Measurements from ENCODE around the gene TRIM40. TPM values are rescaled to one million over a fixed set of nuclear protein-coding genes. Genes with fewer than 3 reads are reported as not detected.

The TRIM40 gene
- total RNA-seq, 1 donor from 2014 or later: not detected

- no peak overlapping the region for H2AFZ ChIP-seq (ENCODE audit: low read depth, low read length)
- Mint-ChIP-seq H3K27ac (ENCODE audit: unreplicated experiment) (no peak overlapping the region), H3K27me3 (ENCODE audit: low read depth, unreplicated experiment) (no peaks in the 10 kb centered on the region), H3K9me3 (ENCODE audit: unreplicated experiment) (peaks cover 10% of the 10 kb centered on the region), H3K36me3 (ENCODE audit: low read depth, unreplicated experiment) (peaks cover 44% of the 10 kb centered on the region), H3K4me1 (ENCODE audit: low read depth, unreplicated experiment) (no peaks in the 10 kb centered on the region), H3K4me3 (ENCODE audit: unreplicated experiment) (no peak overlapping the region)
- TF ChIP-seq EZH2 (IDR thresholded peaks at IDR 0.05; ENCODE audit: insufficient read depth, low read length): no peak
- no peak for TF ChIP-seq CTCF (IDR thresholded peaks at IDR 0.05; ENCODE audit: insufficient read depth, low read depth, low read length)
- no peaks in the 10 kb centered on the region for H3K79me2 ChIP-seq (ENCODE audit: insufficient read depth, low read length)
- no peak overlapping the region for H3K4me2 ChIP-seq (ENCODE audit: low read length)
- FAIRE-seq (no peak), DNase-seq (ENCODE audit: low read depth) (no peak)
- H3K36me3 ChIP-seq (ENCODE audit: insufficient read depth, low read length): peaks cover 27% of the 10 kb centered on the region
- no peaks in the 10 kb centered on the region for H3K4me1 ChIP-seq (ENCODE audit: insufficient read depth, low read length)
- no peak overlapping the region for H3K27ac ChIP-seq (ENCODE audit: low read depth, low read length)
- no peak overlapping the region for H3K4me3 ChIP-seq (ENCODE audit: insufficient read depth, low read depth, low read length)
- H3K27me3 ChIP-seq (ENCODE audit: insufficient read depth, low read length): peaks cover 2% of the 10 kb centered on the region
- H4K20me1 ChIP-seq (ENCODE audit: insufficient read depth, low read length): no peaks in the 10 kb centered on the region
- H3K9ac ChIP-seq (ENCODE audit: low read length): no peak overlapping the region
- H3K9me3 ChIP-seq (ENCODE audit: insufficient read depth, low read depth, low read length): no peaks in the 10 kb centered on the region
Observed at GRCh38 chr6:30184417-30185031, 48.6 kb downstream of the TRIM40 start.

GRCh38 chr6:30185846-30186484, 50.0 kb downstream of the TRIM40 start:
- Histone ChIP-seq H3K27me3 (ENCODE audit: insufficient read depth, low read length) (no peaks in the 10 kb centered on the region), H3K36me3 (ENCODE audit: insufficient read depth, low read length) (peaks cover 36% of the 10 kb centered on the region), H3K4me2 (ENCODE audit: low read length) (no peak overlapping the region), H4K20me1 (ENCODE audit: insufficient read depth, low read length) (peaks cover 3% of the 10 kb centered on the region), H3K9ac (ENCODE audit: low read length) (no peak overlapping the region), H3K4me1 (ENCODE audit: insufficient read depth, low read length) (no peaks in the 10 kb centered on the region), H2AFZ (ENCODE audit: low read depth, low read length) (no peak overlapping the region), H3K4me3 (ENCODE audit: insufficient read depth, low read depth, low read length) (no peak overlapping the region), H3K27ac (ENCODE audit: low read depth, low read length) (no peak overlapping the region), H3K79me2 (ENCODE audit: insufficient read depth, low read length) (no peaks in the 10 kb centered on the region), H3K9me3 (ENCODE audit: insufficient read depth, low read depth, low read length) (no peaks in the 10 kb centered on the region)
- Mint-ChIP-seq H3K9me3 (ENCODE audit: unreplicated experiment) (peaks cover 5% of the 10 kb centered on the region), H3K4me3 (ENCODE audit: unreplicated experiment) (no peak overlapping the region), H3K27ac (ENCODE audit: unreplicated experiment) (no peak overlapping the region), H3K4me1 (ENCODE audit: low read depth, unreplicated experiment) (no peaks in the 10 kb centered on the region), H3K27me3 (ENCODE audit: low read depth, unreplicated experiment) (no peaks in the 10 kb centered on the region), H3K36me3 (ENCODE audit: low read depth, unreplicated experiment) (peaks cover 46% of the 10 kb centered on the region)
- DNase-seq (ENCODE audit: low read depth) (no peak), FAIRE-seq (no peak)
- no peak for TF ChIP-seq CTCF (IDR thresholded peaks at IDR 0.05; ENCODE audit: insufficient read depth, low read depth, low read length)
- no peak for TF ChIP-seq EZH2 (IDR thresholded peaks at IDR 0.05; ENCODE audit: insufficient read depth, low read length)

GRCh38 chr6:30188541-30188940, 52.6 kb downstream of the TRIM40 start:
- Histone ChIP-seq H3K9me3 (ENCODE audit: insufficient read depth, low read depth, low read length) (no peaks in the 10 kb centered on the region), H3K27ac (ENCODE audit: low read depth, low read length) (no peak overlapping the region), H3K4me2 (ENCODE audit: low read length) (no peak overlapping the region), H3K4me3 (ENCODE audit: insufficient read depth, low read depth, low read length) (no peak overlapping the region), H3K4me1 (ENCODE audit: insufficient read depth, low read length) (no peaks in the 10 kb centered on the region), H2AFZ (ENCODE audit: low read depth, low read length) (no peak overlapping the region), H3K27me3 (ENCODE audit: insufficient read depth, low read length) (no peaks in the 10 kb centered on the region), H3K9ac (ENCODE audit: low read length) (no peak overlapping the region), H4K20me1 (ENCODE audit: insufficient read depth, low read length) (peaks cover 16% of the 10 kb centered on the region), H3K36me3 (ENCODE audit: insufficient read depth, low read length) (peaks cover 39% of the 10 kb centered on the region), H3K79me2 (ENCODE audit: insufficient read depth, low read length) (no peaks in the 10 kb centered on the region)
- Mint-ChIP-seq H3K27ac (ENCODE audit: unreplicated experiment) (no peak overlapping the region), H3K4me3 (ENCODE audit: unreplicated experiment) (no peak overlapping the region), H3K4me1 (ENCODE audit: low read depth, unreplicated experiment) (peaks cover 12% of the 10 kb centered on the region), H3K27me3 (ENCODE audit: low read depth, unreplicated experiment) (no peaks in the 10 kb centered on the region), H3K9me3 (ENCODE audit: unreplicated experiment) (peaks cover 3% of the 10 kb centered on the region), H3K36me3 (ENCODE audit: low read depth, unreplicated experiment) (peaks cover 50% of the 10 kb centered on the region)
- no peak for TF ChIP-seq CTCF (IDR thresholded peaks at IDR 0.05; ENCODE audit: insufficient read depth, low read depth, low read length)
- TF ChIP-seq EZH2 (IDR thresholded peaks at IDR 0.05; ENCODE audit: insufficient read depth, low read length): no peak
- FAIRE-seq (no peak), DNase-seq (ENCODE audit: low read depth) (no peak)

Measured in astrocyte (in vitro differentiated cells and primary cell).